DMS53 (cell line): Measurements from ENCODE around the gene UBXN7.
"Not testable (repeated sequence)": the region's sequence is repeated elsewhere in the genome, so short reads cannot be mapped to it uniquely, and the experiment has no call there.

Experiments used
- DNase-seq: peaks from one replicate; lab custom pipeline; 2025; lab: John Stamatoyannopoulos, UW

The UBXN7 gene

GRCh38 chr3:196418601-196419000 lies 13.6 kb downstream of the UBXN7 start:
- DNase-seq, result no peak

- DNase-seq, result no peak
These were observed 17.8 kb downstream of the UBXN7 start for GRCh38 chr3:196414469-196414868.

- no peak for DNase-seq
These were observed 19.5 kb downstream of the UBXN7 start for GRCh38 chr3:196412704-196413103.

- no peak for DNase-seq
These were observed 22.8 kb downstream of the UBXN7 start for GRCh38 chr3:196409409-196409808.

- no peak for DNase-seq
These were observed 23.5 kb downstream of the UBXN7 start for GRCh38 chr3:196408565-196409300.

GRCh38 chr3:196406811-196407470 lies 25.3 kb downstream of the UBXN7 start:
- DNase-seq, result no peak

- no peak for DNase-seq
These were observed 31.9 kb downstream of the UBXN7 start for GRCh38 chr3:196400331-196400730.

GRCh38 chr3:196399485-196399945 lies 32.7 kb downstream of the UBXN7 start:
- no peak for DNase-seq

GRCh38 chr3:196398782-196399181 lies 33.4 kb downstream of the UBXN7 start:
- DNase-seq, result no peak

GRCh38 chr3:196397941-196398340 lies 34.3 kb downstream of the UBXN7 start:
- DNase-seq, result no peak

GRCh38 chr3:196390116-196390515 lies 42.1 kb downstream of the UBXN7 start:
- no peak for DNase-seq

GRCh38 chr3:196388956-196389355 lies 43.3 kb downstream of the UBXN7 start:
- no peak for DNase-seq

- not testable (repeated sequence) for DNase-seq
These were observed 44.3 kb downstream of the UBXN7 start for GRCh38 chr3:196387941-196388340.

- DNase-seq, result not testable (repeated sequence)
These were observed 45.4 kb downstream of the UBXN7 start for GRCh38 chr3:196386797-196387196.

- DNase-seq, result not testable (repeated sequence)
These were observed 46.2 kb downstream of the UBXN7 start for GRCh38 chr3:196386034-196386433.

- DNase-seq, result not testable (repeated sequence)
These were observed 46.8 kb downstream of the UBXN7 start for GRCh38 chr3:196385446-196385845.

- DNase-seq, result peak; percentile 1
These were observed 53.9 kb downstream of the UBXN7 start for GRCh38 chr3:196378146-196378841.

- DNase-seq, result no peak
These were observed 54.9 kb downstream of the UBXN7 start for GRCh38 chr3:196377321-196377720.

GRCh38 chr3:196365736-196366135 lies 66.5 kb downstream of the UBXN7 start:
- DNase-seq, result no peak

- DNase-seq, result no peak
These were observed 71.6 kb downstream of the UBXN7 start for GRCh38 chr3:196360586-196360985.

GRCh38 chr3:196358540-196358939 lies 73.7 kb downstream of the UBXN7 start:
- not testable (repeated sequence) for DNase-seq

GRCh38 chr3:196357905-196358304 lies 74.3 kb downstream of the UBXN7 start:
- no peak for DNase-seq

GRCh38 chr3:196356556-196356955 lies 75.7 kb downstream of the UBXN7 start:
- no peak for DNase-seq
